GM23248 (cell line): ENCODE measurements around the gene ATG9B.

Experiments used
- EZH2 ChIP-seq: fragments of 200-600 bp; sonication (generic); IDR thresholded peaks from 2 replicates; pipeline ENCODE4 v1.6.1; 2018; ENCODE audit warnings: antibody characterized with exemption, mild to moderate bottlenecking; ENCODE audit not compliant: insufficient read depth, poor library complexity, severe bottlenecking
- EZH2phosphoT487 ChIP-seq: fragments of 200-600 bp; sonication (generic); IDR thresholded peaks from 2 replicates; pipeline ENCODE4 v1.6.1; 2018; ENCODE audit warnings: antibody characterized with exemption, moderate library complexity, mild to moderate bottlenecking, low read depth; ENCODE audit not compliant: insufficient read depth

- TF ChIP-seq EZH2 (no peak), EZH2phosphoT487 (no peak)
These were observed 6.3 kb downstream of the ATG9B start for GRCh38 chr7:151017953-151018420.
